H9 (cell line): Measurements from ENCODE around the gene XPNPEP3. TPM values are rescaled to one million over a fixed set of nuclear protein-coding genes. Genes with fewer than 3 reads are reported as not detected.
"Not testable (repeated sequence)": the region's sequence is repeated elsewhere in the genome, so short reads cannot be mapped to it uniquely, and the experiment has no call there.

Experiments
- DNase-seq: peaks from one replicate; pipeline ENCODE4 v3.0.0-alpha.2; 2017
- H2AFZ ChIP-seq: one replicate; pipeline ENCODE4 v1.6.1; 2013; ENCODE audit warnings: mild to moderate bottlenecking, low read length, control low read depth, moderate library complexity
- H2AK5ac ChIP-seq: 2 replicates; pipeline ENCODE4 v1.6.1; 2013; ENCODE audit warnings: low read length, control low read depth, mixed read lengths; ENCODE audit not compliant: insufficient read length
- H2BK120ac ChIP-seq: one replicate; pipeline ENCODE4 v1.6.1; 2013; ENCODE audit warnings: low read depth, mild to moderate bottlenecking, low read length, control low read depth, inconsistent platforms; ENCODE audit not compliant: poor library complexity, severe bottlenecking
- H2BK12ac ChIP-seq: 2 replicates; pipeline ENCODE4 v1.6.1; 2013; ENCODE audit warnings: low read length, control low read depth, mixed read lengths, low read depth; ENCODE audit not compliant: insufficient read length
- H2BK15ac ChIP-seq: 2 replicates; pipeline ENCODE4 v1.6.1; 2013; ENCODE audit warnings: low read depth, low read length, control low read depth
- H2BK20ac ChIP-seq: one replicate; pipeline ENCODE4 v1.6.1; 2013; ENCODE audit warnings: low read depth, mild to moderate bottlenecking, low read length, control low read depth, inconsistent platforms; ENCODE audit not compliant: poor library complexity, severe bottlenecking
- H2BK5ac ChIP-seq: 2 replicates; pipeline ENCODE4 v1.6.1; 2013; ENCODE audit warnings: low read length, control low read depth, mixed read lengths; ENCODE audit not compliant: insufficient read length
- H3K14ac ChIP-seq: 2 replicates; pipeline ENCODE4 v1.6.1; 2013; ENCODE audit warnings: low read length, control low read depth; ENCODE audit not compliant: insufficient read depth
- H3K18ac ChIP-seq: 2 replicates; pipeline ENCODE4 v1.6.1; 2013; ENCODE audit warnings: low read depth, mild to moderate bottlenecking, mixed read lengths, low read length, control low read depth; ENCODE audit not compliant: insufficient read length
- H3K23ac ChIP-seq: 2 replicates; pipeline ENCODE4 v1.6.1; 2013; ENCODE audit warnings: low read length, control low read depth, mixed read lengths, low read depth; ENCODE audit not compliant: insufficient read length
- H3K23me2 ChIP-seq: 2 replicates; pipeline ENCODE4 v1.6.1; 2013; ENCODE audit warnings: low read depth, mild to moderate bottlenecking, mixed read lengths, low read length, control low read depth; ENCODE audit not compliant: insufficient read length, poor library complexity, severe bottlenecking
- H3K27ac ChIP-seq: 2 replicates; pipeline ENCODE4 v1.5.1; 2013; ENCODE audit warnings: low read length, control low read depth, mixed read lengths, low read depth; ENCODE audit not compliant: insufficient read length
- H3K27me3 ChIP-seq: 2 replicates; pipeline ENCODE4 v1.6.1; 2013; ENCODE audit warnings: low read length, control low read depth, inconsistent platforms; ENCODE audit not compliant: insufficient read depth
- H3K4ac ChIP-seq: 2 replicates; pipeline ENCODE4 v1.6.1; 2013; ENCODE audit warnings: low read depth, mild to moderate bottlenecking, control low read depth, inconsistent platforms, low read length, moderate library complexity
- H3K4me1 ChIP-seq: 2 replicates; pipeline ENCODE4 v1.6.1; 2013; ENCODE audit warnings: low read length, control low read depth, inconsistent platforms; ENCODE audit not compliant: insufficient read depth
- H3K4me2 ChIP-seq: 2 replicates; pipeline ENCODE4 v1.6.1; 2013; ENCODE audit warnings: low read length, control low read depth, mixed read lengths; ENCODE audit not compliant: insufficient read length, insufficient read depth
- H3K56ac ChIP-seq: 2 replicates; pipeline ENCODE4 v1.6.1; 2013; ENCODE audit warnings: low read depth, mild to moderate bottlenecking, mixed read lengths, low read length, control low read depth; ENCODE audit not compliant: insufficient read length
- H3K79me1 ChIP-seq: 2 replicates; pipeline ENCODE4 v1.6.1; 2013; ENCODE audit warnings: low read depth, mild to moderate bottlenecking, moderate library complexity, low read length, control low read depth, inconsistent platforms; ENCODE audit not compliant: insufficient read depth, poor library complexity, severe bottlenecking
- H3K79me2 ChIP-seq: 2 replicates; pipeline ENCODE4 v1.6.1; 2013; ENCODE audit warnings: low read length, control low read depth, inconsistent platforms; ENCODE audit not compliant: insufficient read depth
- H3K9ac ChIP-seq: 2 replicates; pipeline ENCODE4 v1.6.1; 2013; ENCODE audit warnings: low read length, control low read depth, mixed read lengths; ENCODE audit not compliant: insufficient read length; ENCODE audit errors: extremely low read depth
- H3K9me3 ChIP-seq: one replicate; pipeline ENCODE4 v1.6.1; 2013; ENCODE audit warnings: low read depth, low read length, inconsistent platforms; ENCODE audit not compliant: control insufficient read depth
- H3T11ph ChIP-seq: one replicate; pipeline ENCODE4 v1.6.1; 2013; ENCODE audit warnings: mild to moderate bottlenecking, low read length, control low read depth, inconsistent platforms
- H4K20me1 ChIP-seq: one replicate; pipeline ENCODE4 v1.6.1; 2013; ENCODE audit not compliant: control insufficient read depth, insufficient read length, insufficient read depth
- H4K5ac ChIP-seq: 2 replicates; pipeline ENCODE4 v1.6.1; 2013; ENCODE audit warnings: low read depth, mild to moderate bottlenecking, mixed read lengths, low read length, control low read depth; ENCODE audit not compliant: insufficient read length
- H4K8ac ChIP-seq: replicated peaks from 2 replicates; pipeline ENCODE4 v1.6.1; 2013; ENCODE audit warnings: low read length, control low read depth, mixed read lengths, low read depth; ENCODE audit not compliant: insufficient read length
- H4K91ac ChIP-seq: 2 replicates; pipeline ENCODE4 v1.6.1; 2013; ENCODE audit warnings: low read depth, mild to moderate bottlenecking, moderate library complexity, mixed read lengths, low read length, control low read depth; ENCODE audit not compliant: insufficient read length
- H3K27ac Mint-ChIP-seq, 3 experiments: 2 replicates in 2 of 3; 3 replicates in 1 of 3; pipeline ENCODE4 v1.8.0; 2020 to 2021; ENCODE audit warnings: mixed read lengths in 3 of 3, mild to moderate bottlenecking in 1 of 3, moderate library complexity in 1 of 3
- H3K27me3 Mint-ChIP-seq: 2 replicates; pipeline ENCODE4 v1.8.0; 2021; ENCODE audit warnings: low read depth, mild to moderate bottlenecking, moderate library complexity, mixed read lengths
- H3K36me3 Mint-ChIP-seq, 3 experiments: 2 replicates in 2 of 3; 3 replicates in 1 of 3; pipeline ENCODE4 v1.8.0; 2020 to 2021; ENCODE audit warnings: low read depth in 3 of 3, mixed read lengths in 3 of 3; ENCODE audit not compliant: insufficient read depth in 1 of 3
- H3K4me1 Mint-ChIP-seq, 2 experiments: 2 replicates each; pipeline ENCODE4 v1.8.0; 2020; ENCODE audit warnings: mixed read lengths in 2 of 2
- H3K4me3 Mint-ChIP-seq, 2 experiments: 2 replicates in 1 of 2; 3 replicates in 1 of 2; pipeline ENCODE4 v1.8.0; 2020 to 2021; ENCODE audit warnings: mild to moderate bottlenecking in 2 of 2, mixed read lengths in 2 of 2, moderate library complexity in 1 of 2
- H3K9me3 Mint-ChIP-seq, 2 experiments: 2 replicates in 1 of 2; 3 replicates in 1 of 2; pipeline ENCODE4 v1.8.0; 2020; ENCODE audit warnings: mild to moderate bottlenecking in 2 of 2, mixed read lengths in 2 of 2, moderate library complexity in 1 of 2
- CTCF ChIP-seq: fragments of 200-600 bp; sonication (generic); conservative IDR thresholded peaks from 3 replicates; pipeline ENCODE4 v1.8.0; 2021; ENCODE audit warnings: antibody characterized with exemption, mild to moderate bottlenecking
- WGBS: extraction: QIAGEN DNeasy Blood & Tissue Kit; methylation state at CpG from one replicate; pipeline ENCODE4 v1.1.7; 2013; ENCODE audit warnings: missing lambda C conversion rate, low lambda C conversion rate, mixed read lengths; ENCODE audit not compliant: insufficient read length; ENCODE audit errors: extremely low coverage; 5-methylcytosine and 5-hydroxymethylcytosine counted together
- total RNA-seq: library from RNA; stranded (reverse); gene quantifications from 2 replicates; pipeline ENCODE4 v1.2.1, GENCODE V29; 2021

The XPNPEP3 gene
- total RNA-seq, 1 experiment from 2014 or later = 18.3 TPM

GRCh38 chr22:40823426-40823825, 33.5 kb upstream of the XPNPEP3 start:
- H2BK5ac ChIP-seq = no peak overlapping the region
- H3K27me3 ChIP-seq = no peaks in the 10 kb centered on the region
- no peak overlapping the region for H4K5ac ChIP-seq
- H3K79me1 ChIP-seq = peaks cover under 1% of the 10 kb centered on the region
- H2BK120ac ChIP-seq = no peak overlapping the region
- H3K9me3 ChIP-seq = no peaks in the 10 kb centered on the region
- no peak overlapping the region for H3K56ac ChIP-seq
- peaks cover 16 to 29% (median 24%) of the 10 kb centered on the region in 3 experiments; a peak in 6 of 7 replicates for H3K36me3 Mint-ChIP-seq
- no peaks in the 10 kb centered on the region; the same call in 1 of the 2 replicates for H3K79me2 ChIP-seq
- peaks cover 3% of the 10 kb centered on the region; the same call in 1 of the 2 replicates for H3K4me1 ChIP-seq
- H3K9me3 Mint-ChIP-seq = no peaks in the 10 kb centered on the region
- no peaks in the 10 kb centered on the region for H4K20me1 ChIP-seq
- peaks cover 10% of the 10 kb centered on the region for H3K23me2 ChIP-seq
- no peak overlapping the region for H4K8ac ChIP-seq
- H2AFZ ChIP-seq = no peak overlapping the region
- WGBS = no CpG with 5 or more reads among the region's 1 CpG
- H3K4me1 Mint-ChIP-seq = peaks cover 22 to 33% of the 10 kb centered on the region in 2 experiments
- H3K27ac Mint-ChIP-seq = no peak overlapping the region; a peak in 1 of 7 replicates
- no peak overlapping the region for H4K91ac ChIP-seq
- no peak overlapping the region for H3K4me3 Mint-ChIP-seq
- no peak overlapping the region for H3K4ac ChIP-seq
- H2BK12ac ChIP-seq = no peak overlapping the region
- H3K9ac ChIP-seq = no peak overlapping the region
- no peak overlapping the region for H3K18ac ChIP-seq
- H3T11ph ChIP-seq = no peak overlapping the region
- H2BK20ac ChIP-seq = no peak overlapping the region
- H3K14ac ChIP-seq = no peak overlapping the region
- no peak overlapping the region for H3K4me2 ChIP-seq
- TF ChIP-seq CTCF = no peak
- no peak overlapping the region for H3K27ac ChIP-seq
- DNase-seq = no peak
- H2BK15ac ChIP-seq = no peak overlapping the region
- H3K27me3 Mint-ChIP-seq = no peaks in the 10 kb centered on the region; the same call in 1 of the 2 replicates
- H3K23ac ChIP-seq = no peak overlapping the region
- no peak overlapping the region for H2AK5ac ChIP-seq

DNA sequence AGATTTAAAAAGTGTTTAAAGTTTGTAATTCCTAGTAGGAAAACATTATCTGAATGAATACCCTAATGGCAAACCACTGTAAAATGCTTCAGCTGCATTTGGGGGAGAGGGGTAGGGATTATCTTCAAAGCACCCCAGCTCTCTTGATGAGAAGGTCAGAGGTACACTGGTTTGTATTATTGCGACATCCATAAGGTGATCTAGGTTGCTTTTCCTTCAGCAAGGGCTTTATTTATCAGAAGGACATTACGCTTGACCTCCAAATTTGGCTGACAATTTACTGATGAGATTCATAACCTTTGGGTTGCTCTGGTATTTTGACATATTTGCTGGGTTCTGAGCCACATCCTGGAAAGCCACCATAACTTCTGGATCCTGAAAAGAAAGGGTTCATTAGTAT, 30.7 kb upstream of the XPNPEP3 start:
- not testable (repeated sequence) for H3T11ph ChIP-seq, H3K9ac ChIP-seq, H2BK20ac ChIP-seq, H4K5ac ChIP-seq, H3K79me2 ChIP-seq, H3K23ac ChIP-seq, H2BK5ac ChIP-seq, H3K27me3 ChIP-seq, H2BK15ac ChIP-seq, H3K4me1 ChIP-seq, H3K14ac ChIP-seq, H3K27me3 Mint-ChIP-seq, H2BK120ac ChIP-seq, H3K27ac ChIP-seq, H3K4ac ChIP-seq, H2BK12ac ChIP-seq, H3K18ac ChIP-seq, H3K79me1 ChIP-seq, H2AFZ ChIP-seq, H3K9me3 Mint-ChIP-seq, H3K23me2 ChIP-seq, H3K56ac ChIP-seq, H4K20me1 ChIP-seq, H3K9me3 ChIP-seq, DNase-seq, H3K4me2 ChIP-seq, H2AK5ac ChIP-seq, H4K91ac ChIP-seq, H4K8ac ChIP-seq, H3K4me3 Mint-ChIP-seq
- no CpG with 5 or more reads among the region's 2 CpGs for WGBS
- Mint-ChIP-seq H3K27ac (peak overlapping the region in 2 of 3 experiments; percentile 88 to 93; a peak in 4 of 7 replicates), H3K36me3 (peaks cover 31 to 53% (median 46%) of the 10 kb centered on the region in 3 experiments; a peak in 6 of 7 replicates), H3K4me1 (peaks cover 11 to 20% of the 10 kb centered on the region in 2 experiments)
